SHP77 (cell line): ENCODE data around the gene CDH22.
A peak's percentile ranks its signal among the peaks of the same experiment; 100 is the strongest.

Experiments used
- DNase-seq, 2 experiments: peaks; one replicate each; lab custom pipeline; 2025; lab: John Stamatoyannopoulos, UW

The CDH22 gene

DNA sequence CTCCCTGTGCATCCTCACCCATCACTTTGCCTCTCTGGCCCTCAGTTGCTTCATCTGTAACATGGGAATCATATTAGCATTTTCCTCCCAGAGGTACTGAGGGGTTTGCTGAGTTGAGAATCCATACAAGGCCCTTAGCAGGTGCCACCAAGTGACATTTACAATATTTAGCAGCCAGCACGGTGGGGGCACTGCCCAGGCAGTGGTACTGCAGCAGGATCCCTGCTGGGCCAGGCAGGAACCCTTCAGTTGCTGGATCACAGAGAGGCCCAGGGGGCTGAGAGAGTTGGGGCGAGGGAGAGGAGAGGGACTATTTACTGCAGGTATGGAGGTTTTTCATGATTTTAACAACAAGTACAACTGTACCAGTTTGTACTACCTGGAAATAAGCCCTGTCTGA lies 65.9 kb downstream of the CDH22 start:
- DNase-seq: no peak

DNA sequence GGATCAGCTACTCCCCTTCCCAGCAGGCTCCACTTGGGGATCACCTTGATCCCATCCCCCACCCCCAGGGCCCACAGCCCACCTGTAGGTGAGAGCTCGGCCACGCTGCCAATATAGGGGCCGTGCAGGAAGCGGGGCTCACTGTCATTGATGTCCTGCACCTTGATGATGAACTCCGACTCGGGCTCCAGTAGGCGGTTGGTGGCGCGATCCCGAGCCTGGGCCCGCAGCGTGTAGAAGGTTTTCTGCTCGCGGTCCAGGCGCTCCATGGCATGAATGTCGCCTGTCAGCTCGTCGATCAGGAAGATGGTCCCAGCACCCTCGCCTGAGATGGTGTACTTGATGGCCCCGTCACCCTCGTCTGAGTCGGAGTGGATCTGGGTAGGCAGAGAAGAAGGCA lies 67.4 kb downstream of the CDH22 start:
- no peak for DNase-seq

DNA sequence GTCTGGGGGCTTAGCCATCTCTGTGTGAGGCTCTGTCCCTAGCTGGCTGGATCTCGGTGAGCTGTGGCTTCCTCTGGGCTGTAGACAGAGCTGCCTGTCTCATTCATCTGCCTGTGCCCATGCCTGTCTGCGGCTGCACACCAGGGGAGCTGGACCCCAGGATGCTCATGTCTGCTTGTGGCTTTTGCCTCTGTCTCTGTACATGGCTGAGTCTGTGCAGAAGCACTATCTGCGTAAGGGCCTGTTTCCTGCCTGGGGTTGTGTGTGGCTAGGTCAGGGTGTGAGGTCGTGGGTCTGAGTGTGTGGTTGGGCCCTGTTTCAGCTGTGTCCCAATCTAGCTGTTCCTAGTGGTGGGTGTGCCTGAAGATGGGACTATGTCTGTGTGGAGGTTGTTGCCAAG lies 68.2 kb downstream of the CDH22 start:
- DNase-seq: no peak

DNA sequence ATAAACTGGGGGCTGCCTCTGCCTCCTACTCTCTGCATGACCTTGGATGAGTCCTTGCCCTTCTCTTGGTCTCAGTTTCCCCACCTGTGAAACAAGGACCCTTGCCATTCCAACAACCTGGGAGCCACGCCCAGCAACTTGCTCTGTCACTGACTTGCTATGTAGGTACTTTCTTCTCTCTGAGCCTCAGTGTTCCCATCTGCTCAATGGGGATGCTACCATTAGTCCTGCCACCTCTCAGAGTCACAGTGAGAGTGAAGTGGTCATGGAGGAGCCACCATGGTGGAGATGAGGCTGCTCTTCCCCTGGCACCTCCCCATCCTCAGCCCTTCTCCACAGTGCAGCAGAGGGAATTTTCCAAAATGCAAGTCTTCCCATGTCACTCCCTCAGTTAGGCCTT lies 70.6 kb downstream of the CDH22 start:
- DNase-seq: no peak

DNA sequence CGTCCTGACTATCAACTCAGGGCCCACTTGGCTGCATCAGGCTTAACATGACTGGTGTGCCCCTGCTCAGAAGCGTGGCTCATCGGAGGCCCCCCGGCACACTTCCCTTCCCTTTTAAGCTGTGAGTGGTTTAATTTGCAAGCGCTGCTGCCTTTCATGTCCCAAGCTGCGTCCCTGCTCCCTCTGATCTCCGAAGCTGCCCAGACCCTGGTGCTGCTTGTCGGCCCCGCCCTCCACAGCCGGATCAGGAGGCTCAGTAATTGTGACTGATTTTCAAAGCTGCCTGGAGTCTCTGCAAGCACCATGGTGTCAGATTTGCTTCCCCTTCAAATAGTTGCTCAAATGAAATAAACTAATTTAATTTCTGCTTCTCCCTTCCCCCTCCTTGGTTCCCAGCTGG lies 71.1 kb downstream of the CDH22 start:
- DNase-seq: no peak

DNA sequence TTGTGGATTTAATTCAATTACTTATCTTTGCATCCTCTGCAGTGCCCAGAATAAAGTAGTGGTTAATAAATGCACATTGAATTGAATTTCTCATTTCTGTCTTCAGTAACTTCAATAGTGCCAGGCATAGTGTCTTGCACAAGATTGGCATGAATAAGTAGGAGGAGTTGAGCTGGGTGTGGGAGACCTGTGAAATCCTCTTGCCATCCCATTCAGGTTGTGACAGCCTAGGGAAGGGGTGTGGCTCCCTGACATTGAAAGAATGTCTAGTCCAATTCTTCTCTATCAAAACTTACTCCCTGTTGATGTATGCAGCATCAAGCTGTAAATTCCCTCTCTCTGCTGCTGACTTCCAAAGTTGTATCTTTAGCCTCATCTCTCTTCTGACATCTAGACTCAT lies 73.2 kb downstream of the CDH22 start:
- DNase-seq: no peak

DNA sequence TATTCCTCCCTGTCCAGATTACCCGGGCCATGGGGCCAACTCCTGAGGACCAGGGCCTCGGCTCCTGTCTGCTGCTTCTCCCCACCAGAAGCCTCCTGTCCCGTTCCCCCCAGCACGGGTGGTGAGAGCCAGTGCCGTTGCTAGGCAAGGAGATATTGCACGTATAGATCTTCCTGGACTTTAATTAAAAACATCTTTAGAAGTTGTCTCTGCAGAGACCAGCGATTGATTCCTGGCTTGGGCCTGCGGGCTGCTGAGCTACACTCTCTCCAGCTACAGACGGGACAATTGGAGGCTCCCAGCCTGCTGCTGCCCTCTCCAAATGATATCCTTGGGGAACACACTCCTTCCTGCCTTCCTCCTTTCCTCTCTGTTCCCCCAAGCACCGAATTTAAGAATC lies 74.6 kb downstream of the CDH22 start:
- no peak for DNase-seq

DNA sequence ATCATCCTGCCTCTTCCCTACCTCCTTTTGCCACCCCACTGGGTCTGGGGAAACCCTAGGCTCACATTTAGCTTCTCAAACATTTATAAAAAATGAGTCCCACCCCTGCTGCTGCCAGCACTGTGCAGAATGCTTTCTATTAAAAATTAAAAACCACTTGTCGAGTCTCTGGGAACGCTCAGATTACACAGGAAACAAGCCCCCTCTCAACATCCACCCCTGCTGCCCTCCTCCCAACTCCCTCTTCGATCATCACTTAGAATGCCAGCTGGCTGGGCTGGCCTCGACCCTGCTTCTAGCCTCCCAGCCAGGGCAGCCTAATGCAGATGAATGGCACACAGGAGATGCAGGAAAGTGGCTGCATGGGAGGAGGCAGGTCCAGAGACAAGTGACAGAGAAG lies 75.8 kb downstream of the CDH22 start:
- no peak for DNase-seq

DNA sequence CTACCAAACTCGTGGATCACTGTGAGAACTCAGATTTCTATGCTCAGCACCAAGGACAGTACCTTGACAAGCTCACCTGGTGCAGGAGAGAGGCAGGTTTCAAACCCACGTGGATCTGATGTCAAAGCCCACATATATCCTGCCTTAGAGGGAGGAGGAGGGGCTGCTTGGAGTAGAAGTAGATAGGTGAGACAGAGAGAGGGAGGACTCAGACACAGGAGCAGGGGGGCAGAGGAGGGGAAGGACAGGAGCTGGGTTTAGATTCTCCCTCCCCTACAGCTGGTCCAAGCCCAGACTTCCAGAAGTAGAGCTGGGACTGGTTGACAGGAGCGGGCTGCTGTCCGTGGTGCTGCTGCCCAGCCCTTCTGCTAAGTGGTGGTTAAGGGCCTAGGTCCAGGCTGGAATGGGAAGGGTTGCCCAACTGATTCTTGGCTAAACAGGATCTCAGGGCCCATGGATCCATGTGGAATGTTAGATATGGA lies 77.5 kb downstream of the CDH22 start:
- no peak for DNase-seq

DNA sequence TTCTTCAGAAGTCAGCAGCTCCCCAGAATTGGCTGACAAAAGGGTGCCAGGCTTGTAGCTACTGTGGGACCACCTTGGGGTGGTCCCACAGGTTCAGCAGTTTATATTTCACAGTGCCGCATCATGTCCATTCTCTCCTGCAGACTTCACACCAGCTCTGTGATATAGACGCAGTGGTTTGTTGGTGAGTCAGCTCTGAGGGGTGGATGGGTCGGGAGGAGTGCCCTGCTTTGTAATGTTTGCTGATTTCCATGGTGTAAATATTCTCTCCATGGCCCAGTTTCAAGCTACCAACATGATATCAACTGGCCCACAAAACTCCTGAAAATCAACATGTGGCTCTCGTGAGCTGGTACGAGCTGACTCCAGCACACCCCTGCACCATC lies 78.2 kb downstream of the CDH22 start:
- no peak for DNase-seq

DNA sequence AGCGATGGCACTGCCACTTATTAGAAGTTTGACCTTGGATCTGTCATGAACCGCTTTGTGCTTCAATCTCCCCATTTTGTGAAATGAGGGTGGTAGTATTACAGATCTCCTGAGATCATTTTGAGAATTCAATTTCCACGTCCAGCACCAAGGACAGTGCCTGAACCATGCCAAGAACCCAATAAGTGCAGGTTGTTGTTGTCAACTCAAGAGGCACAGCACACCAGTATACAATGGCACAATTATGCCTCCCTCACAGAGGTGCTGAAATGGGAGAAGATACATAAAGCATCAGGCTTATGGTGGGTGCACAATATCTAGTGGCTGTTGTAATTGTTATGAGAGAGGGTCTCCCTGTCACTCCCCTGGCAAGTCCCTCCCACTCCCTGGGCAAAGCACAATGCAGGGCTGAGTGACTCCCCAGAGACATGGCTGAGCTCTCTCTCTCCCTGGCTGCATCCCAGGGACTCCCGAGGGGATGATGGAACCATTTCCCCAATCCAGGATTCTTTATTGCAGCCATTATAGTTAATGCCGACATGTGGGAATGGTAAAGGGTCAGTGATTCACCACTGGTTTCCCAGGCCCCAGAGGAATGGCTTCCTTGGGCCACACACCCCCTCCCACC lies 78.7 kb downstream of the CDH22 start:
- no peak for DNase-seq

DNA sequence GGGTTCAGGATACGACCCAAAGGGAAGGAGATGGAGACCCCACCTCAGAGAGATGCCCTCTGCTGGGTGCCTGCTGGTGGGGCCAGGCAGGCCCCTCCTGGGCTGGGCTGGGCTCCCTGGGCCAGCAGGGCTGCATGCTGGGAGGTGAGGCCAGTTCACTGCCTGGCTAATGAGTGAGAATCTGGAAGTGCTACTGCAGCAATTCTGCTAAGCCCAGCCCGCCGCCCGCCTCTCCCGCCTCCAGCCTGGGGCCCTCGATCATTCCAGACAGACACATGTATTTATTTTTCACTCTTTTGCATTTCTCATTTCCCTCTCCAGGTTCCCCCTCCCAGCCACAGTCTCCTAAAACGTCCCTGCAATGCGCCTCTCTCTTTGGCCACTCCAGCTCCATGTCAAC lies 79.6 kb downstream of the CDH22 start:
- no peak for DNase-seq

DNA sequence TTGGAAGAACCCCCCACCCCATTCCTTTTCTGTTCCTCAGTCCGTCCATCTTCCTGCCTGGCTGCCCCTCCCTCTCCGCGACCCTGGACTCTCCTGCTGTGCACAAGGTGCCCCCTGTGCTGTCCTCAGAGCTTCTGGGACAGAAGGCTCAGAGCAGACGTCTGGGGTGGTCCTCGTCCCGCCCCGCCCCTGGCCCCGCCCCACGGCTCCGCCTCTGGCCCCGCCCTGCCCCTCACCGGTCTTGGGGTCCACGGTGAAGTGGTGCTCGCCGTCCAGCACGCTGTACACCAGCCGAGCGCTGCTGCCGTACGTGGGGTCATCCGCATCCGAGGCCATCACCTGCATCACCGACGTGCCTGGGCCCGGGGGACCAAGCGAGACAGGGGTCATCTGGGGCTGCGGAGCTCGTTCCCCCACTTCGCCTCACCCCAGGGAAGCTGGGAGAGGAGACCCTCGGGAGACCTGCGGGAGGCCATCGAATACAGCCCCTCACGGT lies 81.0 kb downstream of the CDH22 start:
- DNase-seq: no peak

DNA sequence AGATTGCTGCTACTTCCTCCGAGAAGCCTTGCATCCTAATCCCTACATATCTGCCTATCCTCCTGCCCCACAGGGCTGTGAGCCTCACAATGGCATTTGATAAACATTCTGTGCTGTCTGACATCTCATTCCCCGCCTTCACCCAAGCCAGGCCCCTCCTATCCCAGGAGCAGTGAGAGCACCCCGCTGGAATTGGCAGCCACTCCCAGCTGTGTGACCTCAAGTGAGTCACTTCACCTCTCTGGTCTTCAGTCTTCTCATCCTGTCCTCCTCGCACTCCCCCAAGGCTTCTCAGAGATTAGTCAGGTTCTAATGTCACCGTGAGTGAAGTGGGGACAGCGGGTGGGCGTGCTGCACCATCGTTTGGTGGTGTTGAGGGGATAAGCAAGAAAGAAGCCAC lies 81.7 kb downstream of the CDH22 start:
- DNase-seq: no peak

DNA sequence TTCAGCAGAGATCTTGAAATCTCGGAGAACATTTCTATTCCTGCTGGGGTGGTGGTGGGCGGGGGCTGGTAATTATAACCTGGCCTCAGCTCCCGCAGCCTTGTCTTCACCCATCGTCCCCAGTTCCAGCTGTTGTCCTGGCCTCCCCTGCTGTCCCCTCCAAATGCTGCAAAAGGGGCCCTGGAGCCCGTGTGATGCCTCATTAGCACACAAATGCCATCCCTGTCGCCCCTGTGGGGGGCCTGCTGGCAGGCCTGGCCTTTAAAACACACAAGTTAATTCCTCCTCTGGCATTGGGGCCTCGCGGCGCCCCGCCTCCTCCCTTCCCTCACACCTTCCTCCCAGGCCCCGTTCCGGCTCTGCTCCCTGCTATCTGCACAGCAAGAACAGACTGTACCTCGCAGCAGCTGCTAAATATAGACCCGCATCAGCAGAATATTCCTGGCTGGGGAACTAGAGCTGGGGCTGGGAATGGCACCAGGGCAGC lies 85.7 kb downstream of the CDH22 start:
- DNase-seq: no peak

DNA sequence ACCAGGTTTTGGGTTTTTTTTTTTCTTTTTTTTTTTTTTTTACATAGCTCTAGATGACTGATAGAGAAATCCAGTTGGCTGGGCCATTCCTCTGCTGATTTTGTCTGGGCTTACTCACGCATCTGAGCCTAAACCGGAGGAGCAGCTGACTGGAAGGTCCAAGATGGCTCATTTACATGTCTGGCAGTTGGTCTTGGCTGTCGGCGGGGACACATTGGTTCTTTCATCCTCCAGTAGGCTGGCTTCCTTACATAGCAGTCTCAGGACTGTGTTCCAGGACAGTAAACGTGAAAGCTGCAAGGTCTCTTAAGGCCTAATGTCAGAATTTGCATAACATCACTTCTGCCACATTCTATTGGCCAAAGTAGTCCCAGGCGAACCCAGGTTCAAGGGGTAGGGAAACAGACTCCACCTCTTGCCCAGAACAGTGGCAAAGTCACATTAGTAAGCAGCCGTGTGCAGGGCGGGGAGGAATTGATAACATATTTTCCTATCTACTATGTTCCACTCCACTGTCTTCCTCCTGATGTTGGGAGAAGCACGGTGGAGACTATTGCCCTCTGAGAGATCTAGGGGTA lies 87.0 kb downstream of the CDH22 start:
- DNase-seq: no peak

DNA sequence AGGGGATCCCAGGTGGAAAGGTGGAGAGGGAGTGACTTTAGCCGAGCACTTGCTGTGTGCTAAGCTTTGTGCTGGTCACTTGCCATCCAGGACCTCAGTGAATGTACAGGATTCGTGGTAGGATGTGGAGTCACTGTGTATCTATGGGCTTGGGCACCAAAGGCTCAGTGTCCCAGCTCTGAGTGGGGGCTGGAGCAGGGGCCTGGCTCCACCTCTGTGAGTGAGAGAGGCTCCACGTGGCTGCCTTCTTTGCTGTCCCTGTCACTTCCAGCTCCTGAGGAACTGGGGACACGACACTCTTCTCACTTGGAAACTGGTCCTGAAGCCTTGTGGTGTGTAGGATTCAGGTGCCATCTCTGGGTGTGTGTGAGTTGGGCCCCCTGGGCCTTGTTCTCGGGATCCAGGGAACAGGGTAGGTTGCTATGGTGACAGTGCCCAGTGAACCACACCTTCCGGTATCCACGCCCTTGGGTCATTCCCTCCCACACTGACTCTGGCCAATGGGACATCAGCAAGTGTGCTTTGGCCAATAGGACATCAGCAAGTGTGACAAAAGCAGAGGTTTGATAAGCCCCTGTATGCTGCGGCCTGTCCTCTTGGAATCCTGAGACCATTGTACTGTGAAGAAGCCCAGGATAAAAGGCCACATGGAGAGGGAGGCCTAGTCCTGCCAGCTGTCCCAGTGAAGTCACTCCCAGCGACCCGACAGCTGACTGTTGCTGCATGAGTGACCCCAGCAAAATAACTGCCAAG lies 87.7 kb downstream of the CDH22 start:
- peak; percentile 78 to 87 for DNase-seq

DNA sequence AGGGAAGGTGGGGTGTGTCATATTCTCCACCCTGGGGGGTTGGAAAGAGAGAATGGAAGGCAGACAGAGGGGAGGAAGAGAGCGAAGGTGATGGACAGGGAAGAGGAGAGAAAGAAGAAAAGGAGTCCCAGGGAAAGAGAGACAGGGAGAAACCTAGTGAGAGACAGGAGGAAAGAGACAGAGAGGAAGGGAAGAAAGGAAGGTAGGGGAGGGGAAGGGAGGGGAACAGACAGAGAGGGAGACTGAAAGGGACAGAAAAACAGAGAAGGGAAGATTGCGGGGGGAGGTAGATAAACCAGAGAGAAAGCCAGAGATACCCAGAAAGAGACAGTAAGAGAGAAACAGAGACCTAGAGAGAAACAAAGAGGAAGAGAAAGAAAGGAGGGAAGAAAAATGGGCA lies 88.4 kb downstream of the CDH22 start:
- DNase-seq: no peak

DNA sequence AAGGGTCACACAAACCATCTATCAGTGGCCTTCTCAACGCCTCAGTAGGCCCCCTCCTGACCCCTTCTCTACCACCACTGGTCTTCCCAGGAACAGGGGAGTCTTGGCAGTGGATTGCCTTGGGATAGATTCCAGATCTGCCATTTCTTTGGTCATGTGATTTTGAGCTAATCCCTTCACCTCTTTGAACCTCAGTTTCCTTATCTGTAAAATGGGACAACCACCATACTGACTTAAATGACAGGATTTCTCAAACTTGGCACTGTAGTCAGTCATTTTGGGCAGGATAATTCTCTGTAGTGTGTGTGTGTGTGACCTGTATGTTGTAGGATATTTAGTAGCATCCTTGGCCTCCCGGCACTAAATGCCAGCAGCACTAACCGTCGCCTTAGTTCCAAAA lies 89.1 kb downstream of the CDH22 start:
- no peak for DNase-seq

DNA sequence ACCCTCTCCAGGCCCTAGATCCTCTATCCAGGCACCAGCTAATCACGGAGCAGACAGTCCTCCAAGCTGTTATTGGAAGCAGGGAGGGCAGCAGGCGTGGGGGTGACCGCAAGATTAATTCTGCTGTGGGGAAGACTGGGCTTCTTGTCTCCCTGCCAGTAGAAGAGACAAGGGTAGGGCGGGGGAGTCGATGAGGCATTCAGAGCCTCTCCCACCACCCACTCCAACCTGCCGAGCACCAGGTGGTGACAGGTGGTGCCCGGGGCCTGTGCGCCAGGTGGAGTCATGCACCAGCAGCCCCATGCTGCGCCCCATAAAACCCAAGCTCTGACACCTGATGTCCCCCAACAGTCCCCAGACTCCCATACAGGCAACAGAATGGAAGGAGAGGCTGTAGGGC lies 89.6 kb downstream of the CDH22 start:
- DNase-seq: no peak

DNA sequence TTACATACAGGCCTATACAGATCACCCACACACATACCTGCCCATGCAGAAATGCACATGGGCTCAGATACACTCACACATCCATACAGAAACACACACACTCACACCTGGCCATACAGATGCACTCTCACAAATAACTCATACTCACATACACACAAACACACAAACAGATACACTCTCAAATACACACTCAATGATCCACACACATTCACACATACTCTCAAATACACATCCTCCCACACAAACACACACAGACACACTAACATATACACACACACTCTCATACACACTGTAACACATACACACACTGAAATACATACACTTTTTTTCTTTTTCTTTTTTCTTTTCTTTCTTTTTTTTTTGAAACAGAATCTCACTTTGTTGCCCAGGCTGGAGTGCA lies 90.7 kb downstream of the CDH22 start:
- DNase-seq: no peak

DNA sequence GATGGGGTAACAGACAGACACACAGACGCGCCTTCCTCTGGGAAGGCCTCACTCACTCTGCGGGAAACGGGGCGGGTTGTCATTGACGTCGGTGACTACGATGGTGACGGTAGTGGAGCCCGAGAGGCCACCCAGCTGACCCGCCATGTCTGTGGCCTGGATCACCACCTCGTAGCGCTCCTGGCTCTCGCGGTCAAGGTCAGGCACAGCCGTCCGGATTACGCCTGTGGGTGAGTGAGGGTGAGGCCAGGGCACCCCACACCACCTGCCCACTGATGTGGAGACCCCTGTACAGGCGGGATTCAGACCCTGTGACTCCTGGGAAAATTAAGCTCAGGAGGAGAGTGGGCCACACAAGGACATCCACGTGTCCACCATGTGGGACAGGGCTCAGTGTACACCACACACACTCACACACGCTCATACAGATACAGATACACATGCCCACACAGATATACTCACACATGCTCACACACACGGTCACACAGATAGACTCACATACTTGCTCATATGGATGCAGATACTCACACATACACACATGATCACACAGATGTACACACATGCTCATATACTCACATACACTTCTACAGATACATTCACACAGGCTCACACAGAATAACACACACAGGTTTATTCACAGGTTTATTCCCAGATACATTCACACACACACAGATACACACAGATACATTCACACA lies 91.4 kb downstream of the CDH22 start:
- no peak for DNase-seq
